ENCODE data around the gene FAM241A. TPM values are rescaled to one million over a fixed set of nuclear protein-coding genes. Genes with fewer than 3 reads are reported as not detected.

FAM241A gene
- total and polyA plus RNA-seq, 2 of the 13 experiments (the other 11 are each of a cell fraction or from before 2014, with no cell fraction given), result 0.61 to 0.69 TPM

DNA sequence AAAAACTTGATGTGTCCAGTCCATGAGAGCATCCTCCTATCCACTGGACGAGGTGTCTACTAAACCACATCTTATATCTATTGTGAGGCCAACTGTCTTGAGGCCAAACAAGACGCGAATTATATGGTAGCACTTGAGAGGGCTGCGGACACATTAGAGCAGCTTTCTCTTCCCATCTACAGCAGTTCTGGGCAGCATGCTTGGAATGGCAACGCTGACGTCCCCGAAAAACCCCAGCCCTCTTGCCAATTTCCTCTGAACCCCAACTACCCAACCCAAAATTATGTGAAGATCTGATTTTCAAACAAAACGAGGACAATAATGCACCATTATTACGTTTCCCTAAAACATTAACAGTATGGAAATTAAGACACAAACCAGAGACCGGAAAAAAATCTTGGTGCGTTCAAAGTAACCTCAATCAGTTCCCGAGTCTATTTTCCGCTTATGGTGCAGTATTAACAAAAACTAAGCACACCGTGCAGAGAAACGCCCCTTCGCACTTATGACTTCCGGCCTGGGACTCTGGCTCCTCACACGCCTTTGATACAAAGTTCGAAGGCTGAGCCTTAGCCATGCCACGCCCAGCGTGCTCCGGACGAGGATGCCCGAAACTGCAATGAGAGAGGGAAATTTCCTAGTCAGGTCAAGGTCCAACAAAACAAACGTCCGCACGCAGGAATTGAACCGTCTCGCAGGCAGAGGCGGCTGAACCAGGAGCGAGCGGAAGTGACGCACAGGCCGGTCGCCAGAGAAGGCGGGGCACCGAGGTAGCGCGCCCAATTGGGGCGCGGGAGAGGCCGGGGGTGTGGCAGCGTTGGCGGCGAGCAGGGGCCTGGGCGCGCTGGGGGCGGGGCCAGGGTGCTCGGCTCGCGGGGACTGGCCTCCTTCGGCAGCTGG is 85.9 kb downstream of the FAM241A start (continued):
- no peak for TF ChIP-seq ATRX (CRISPR knock-in tag; IDR thresholded peaks at IDR 0.05; ENCODE audit: borderline replicate concordance)
- peak; percentile 88; the same call in 1 of the 2 replicates for TF ChIP-seq SAP130 (CRISPR knock-in tag; IDR thresholded peaks at IDR 0.05; ENCODE audit: low read depth)
- peak; percentile 91; the same call in 1 of the 2 replicates for TF ChIP-seq HNF4G (IDR thresholded peaks at IDR 0.05; ENCODE audit: borderline replicate concordance, low read depth, low read length)
- peak; percentile 96; the same call in 1 of the 2 replicates for TF ChIP-seq HNF4G (CRISPR knock-in tag; IDR thresholded peaks at IDR 0.05; ENCODE audit: borderline replicate concordance, low read depth)
- TF ChIP-seq TBP (CRISPR knock-in tag; IDR thresholded peaks at IDR 0.05), result no peak
- TF ChIP-seq KAT8 (CRISPR knock-in tag; IDR thresholded peaks at IDR 0.05), result peak; percentile 88
- no peak for TF ChIP-seq TSC22D2 (CRISPR knock-in tag; IDR thresholded peaks at IDR 0.05; ENCODE audit: borderline replicate concordance)
- TF ChIP-seq ZNF543 (CRISPR knock-in tag; IDR thresholded peaks at IDR 0.05), result no peak
- no peak for TF ChIP-seq SMAD9 (CRISPR knock-in tag; IDR thresholded peaks at IDR 0.05)
- TF ChIP-seq ZNF10 (CRISPR knock-in tag; IDR thresholded peaks at IDR 0.05; ENCODE audit: borderline replicate concordance, low read depth), result no peak
- TF ChIP-seq ZNF691 (CRISPR knock-in tag; IDR thresholded peaks at IDR 0.05; ENCODE audit: borderline replicate concordance, low read depth), result no peak
- no peak for TF ChIP-seq ZSCAN30 (CRISPR knock-in tag; IDR thresholded peaks at IDR 0.05)
- TF ChIP-seq, protein P1, sequence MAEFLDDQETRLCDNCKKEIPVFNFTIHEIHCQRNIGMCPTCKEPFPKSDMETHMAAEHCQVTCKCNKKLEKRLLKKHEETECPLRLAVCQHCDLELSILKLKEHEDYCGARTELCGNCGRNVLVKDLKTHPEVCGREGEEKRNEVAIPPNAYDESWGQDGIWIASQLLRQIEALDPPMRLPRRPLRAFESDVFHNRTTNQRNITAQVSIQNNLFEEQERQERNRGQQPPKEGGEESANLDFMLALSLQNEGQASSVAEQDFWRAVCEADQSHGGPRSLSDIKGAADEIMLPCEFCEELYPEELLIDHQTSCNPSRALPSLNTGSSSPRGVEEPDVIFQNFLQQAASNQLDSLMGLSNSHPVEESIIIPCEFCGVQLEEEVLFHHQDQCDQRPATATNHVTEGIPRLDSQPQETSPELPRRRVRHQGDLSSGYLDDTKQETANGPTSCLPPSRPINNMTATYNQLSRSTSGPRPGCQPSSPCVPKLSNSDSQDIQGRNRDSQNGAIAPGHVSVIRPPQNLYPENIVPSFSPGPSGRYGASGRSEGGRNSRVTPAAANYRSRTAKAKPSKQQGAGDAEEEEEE (CRISPR knock-in tag; IDR thresholded peaks at IDR 0.05; ENCODE audit: borderline replicate concordance), result no peak
- TF ChIP-seq ZFAT (CRISPR knock-in tag; conservative IDR thresholded peaks at IDR 0.05), result no peak
- TF ChIP-seq FOXO1 (CRISPR knock-in tag; IDR thresholded peaks at IDR 0.05), result peak; percentile 85
- TF ChIP-seq NFAT5 (CRISPR knock-in tag; IDR thresholded peaks at IDR 0.05), result no peak

Measured in HepG2 (cell line).